Neuronal stem cell (in vitro differentiated cells): ENCODE data around the gene ADGRL3.
"Not testable (repeated sequence)": the region's sequence is repeated elsewhere in the genome, so short reads cannot be mapped to it uniquely, and the experiment has no call there.

ENCODE experiments used
- DNase-seq: peaks from one replicate; pipeline ENCODE4 v3.0.0-alpha.2; 2013; ENCODE audit warnings: low spot score
- H2AFZ ChIP-seq: one replicate; pipeline ENCODE4 v1.6.1; 2013; ENCODE audit warnings: mild to moderate bottlenecking, low read length, inconsistent platforms
- H2AK5ac ChIP-seq: 2 replicates; pipeline ENCODE4 v1.6.1; 2013; ENCODE audit warnings: low read depth, mild to moderate bottlenecking, inconsistent platforms, low read length, moderate library complexity, mixed read lengths
- H2BK120ac ChIP-seq: 2 replicates; pipeline ENCODE4 v1.6.1; 2013; ENCODE audit warnings: low read depth, mild to moderate bottlenecking, inconsistent platforms, low read length, moderate library complexity, mixed read lengths
- H2BK12ac ChIP-seq: one replicate; pipeline ENCODE4 v1.6.1; 2013; ENCODE audit warnings: low read length, inconsistent platforms
- H2BK15ac ChIP-seq: 2 replicates; pipeline ENCODE4 v1.6.1; 2013; ENCODE audit warnings: mild to moderate bottlenecking, low read length, inconsistent platforms, mixed read lengths
- H2BK5ac ChIP-seq: one replicate; pipeline ENCODE4 v1.6.1; 2013; ENCODE audit warnings: inconsistent platforms, mild to moderate bottlenecking, low read length, moderate library complexity
- H3K14ac ChIP-seq: one replicate; pipeline ENCODE4 v1.6.1; 2013; ENCODE audit warnings: low read length, inconsistent platforms
- H3K18ac ChIP-seq: 2 replicates; pipeline ENCODE4 v1.6.1; 2013; ENCODE audit warnings: low read length, inconsistent platforms
- H3K23ac ChIP-seq: 2 replicates; pipeline ENCODE4 v1.6.1; 2013; ENCODE audit warnings: low read depth, mild to moderate bottlenecking, mixed read lengths, low read length, inconsistent platforms; ENCODE audit not compliant: poor library complexity
- H3K27ac ChIP-seq: replicated peaks from 3 replicates; pipeline ENCODE4 v1.5.1; 2013; ENCODE audit warnings: low read length, inconsistent platforms
- H3K27me3 ChIP-seq, 3 experiments: 2 replicates each; pipeline ENCODE4 v1.6.1; 2013; ENCODE audit warnings: low read length in 3 of 3, mild to moderate bottlenecking in 2 of 3, inconsistent platforms in 1 of 3, low read depth in 1 of 3, mixed read lengths in 1 of 3, moderate library complexity in 1 of 3; ENCODE audit not compliant: control insufficient read depth in 3 of 3, insufficient read depth in 3 of 3
- H3K36me3 ChIP-seq, 2 donors: replicated peaks in 1 of 2; 2 replicates each; pipeline ENCODE4 v1.6.1; 2013; ENCODE audit warnings: low read length in 2 of 2; ENCODE audit not compliant: control insufficient read depth in 2 of 2, insufficient read depth in 2 of 2
- H3K4ac ChIP-seq: 2 replicates; pipeline ENCODE4 v1.6.1; 2013; ENCODE audit warnings: inconsistent platforms, mild to moderate bottlenecking, low read length, moderate library complexity
- H3K4me1 ChIP-seq, 2 donors: 1 replicate in 1 of 2; 2 replicates in 1 of 2; pipeline ENCODE4 v1.6.1; 2013; ENCODE audit warnings: low read length in 2 of 2, low read depth in 1 of 2; ENCODE audit not compliant: control insufficient read depth in 2 of 2, insufficient read depth in 1 of 2
- H3K4me2 ChIP-seq: one replicate; pipeline ENCODE4 v1.6.1; 2013; ENCODE audit warnings: mild to moderate bottlenecking, low read length, inconsistent platforms; ENCODE audit not compliant: insufficient read depth, poor library complexity, severe bottlenecking
- H3K4me3 ChIP-seq, 2 donors: 2 replicates each; pipeline ENCODE4 v1.5.1; 2013; ENCODE audit warnings: low read length in 2 of 2, mild to moderate bottlenecking in 2 of 2, inconsistent platforms in 1 of 2, moderate library complexity in 1 of 2
- H3K79me1 ChIP-seq: one replicate; pipeline ENCODE4 v1.6.1; 2013; ENCODE audit warnings: low read depth, mild to moderate bottlenecking, inconsistent platforms, low read length, moderate library complexity
- H3K9ac ChIP-seq: one replicate; pipeline ENCODE4 v1.6.1; 2013; ENCODE audit warnings: mild to moderate bottlenecking, low read depth, low read length, inconsistent platforms; ENCODE audit not compliant: poor library complexity
- H3K9me3 ChIP-seq, 2 donors: replicated peaks in 1 of 2; 2 replicates each; pipeline versions ENCODE3 to v1.6.1; 2013; ENCODE audit warnings: low read length in 2 of 2, mild to moderate bottlenecking in 2 of 2, inconsistent platforms in 1 of 2, low read depth in 1 of 2, mixed read lengths in 1 of 2, moderate library complexity in 1 of 2; ENCODE audit not compliant: control insufficient read depth in 2 of 2, insufficient read depth in 1 of 2
- H4K8ac ChIP-seq: one replicate; pipeline ENCODE4 v1.6.1; 2013; ENCODE audit warnings: low read depth, mild to moderate bottlenecking, inconsistent platforms, low read length, moderate library complexity
- H4K91ac ChIP-seq: one replicate; pipeline ENCODE4 v1.6.1; 2013; ENCODE audit warnings: low read length, low read depth, mild to moderate bottlenecking, inconsistent platforms; ENCODE audit not compliant: poor library complexity
- WGBS, 2 donors: extraction: QIAGEN DNeasy Blood & Tissue Kit; methylation state at CpG; one replicate each; pipeline ENCODE4 v1.1.7; 2013; ENCODE audit warnings: missing lambda C conversion rate in 2 of 2, mixed read lengths in 1 of 2; ENCODE audit not compliant: insufficient read length in 2 of 2, insufficient replicate concordance in 1 of 2; ENCODE audit errors: extremely low coverage in 2 of 2; 5-methylcytosine and 5-hydroxymethylcytosine counted together

ADGRL3 gene

GRCh38 chr4:61638591-61638990, 438.5 kb downstream of the ADGRL3 start:
- H3K9me3 ChIP-seq: no peaks in the 10 kb centered on the region
- H3K79me1 ChIP-seq: no peaks in the 10 kb centered on the region
- no peak overlapping the region for H2BK5ac ChIP-seq
- no peak overlapping the region for H4K91ac ChIP-seq
- no peak overlapping the region for H2BK120ac ChIP-seq
- H4K8ac ChIP-seq: no peak overlapping the region
- H2AFZ ChIP-seq: no peak overlapping the region
- H3K4ac ChIP-seq: no peak overlapping the region
- no peak overlapping the region for H3K23ac ChIP-seq
- H2BK12ac ChIP-seq: no peak overlapping the region
- H3K9ac ChIP-seq: no peak overlapping the region
- H2AK5ac ChIP-seq: no peak overlapping the region
- no peak overlapping the region for H3K4me2 ChIP-seq
- no peak overlapping the region for H3K18ac ChIP-seq
- H3K14ac ChIP-seq: no peak overlapping the region
- no CpG with 5 or more reads among the region's 1 CpG for WGBS, 2 donors
- no peak for DNase-seq
- H3K27me3 ChIP-seq: no peaks in the 10 kb centered on the region
- H2BK15ac ChIP-seq: no peak overlapping the region
- H3K27ac ChIP-seq: no peak overlapping the region
- no peak overlapping the region for H3K4me3 ChIP-seq
- no peaks in the 10 kb centered on the region for H3K4me1 ChIP-seq
- H3K36me3 ChIP-seq: no peaks in the 10 kb centered on the region

- Histone ChIP-seq H3K27ac (peak overlapping the region; percentile 58), H3K4me1 (peaks cover 0 to 12% of the 10 kb centered on the region in 2 donors), H4K8ac (peak overlapping the region; percentile 43)
- not testable (repeated sequence) for H2AFZ ChIP-seq, H2BK12ac ChIP-seq, H4K91ac ChIP-seq, H3K79me1 ChIP-seq, H2BK15ac ChIP-seq, H2BK120ac ChIP-seq, H3K9me3 ChIP-seq, H3K36me3 ChIP-seq, H3K4ac ChIP-seq, H3K27me3 ChIP-seq, H3K23ac ChIP-seq, H3K4me2 ChIP-seq, DNase-seq, H2BK5ac ChIP-seq, H2AK5ac ChIP-seq, H3K4me3 ChIP-seq, H3K9ac ChIP-seq, H3K18ac ChIP-seq, H3K14ac ChIP-seq
- WGBS, 2 donors: no CpG with 5 or more reads among the region's 26 CpGs
Measured at GRCh38 chr4:61646746-61647350, 446.7 kb downstream of the ADGRL3 start.

GRCh38 chr4:61648264-61648663, 448.1 kb downstream of the ADGRL3 start:
- H3K27me3 ChIP-seq: no peaks in the 10 kb centered on the region
- H4K91ac ChIP-seq: no peak overlapping the region
- H3K23ac ChIP-seq: no peak overlapping the region
- H3K36me3 ChIP-seq: no peaks in the 10 kb centered on the region
- no peak overlapping the region for H2BK15ac ChIP-seq
- H2BK120ac ChIP-seq: no peak overlapping the region
- no peak overlapping the region for H3K9ac ChIP-seq
- no peaks in the 10 kb centered on the region for H3K79me1 ChIP-seq
- H3K27ac ChIP-seq: no peak overlapping the region
- no CpG with 5 or more reads among the region's 1 CpG for WGBS, 2 donors
- no peak overlapping the region for H3K4ac ChIP-seq
- no peak overlapping the region for H2AK5ac ChIP-seq
- H3K18ac ChIP-seq: no peak overlapping the region
- no peak overlapping the region for H3K4me2 ChIP-seq
- no peak overlapping the region for H2AFZ ChIP-seq
- no peaks in the 10 kb centered on the region for H3K9me3 ChIP-seq
- peaks cover 2 to 18% of the 10 kb centered on the region in 2 donors for H3K4me1 ChIP-seq
- no peak overlapping the region for H4K8ac ChIP-seq
- no peak for DNase-seq
- H3K4me3 ChIP-seq: no peak overlapping the region
- no peak overlapping the region for H2BK5ac ChIP-seq
- H3K14ac ChIP-seq: no peak overlapping the region
- no peak overlapping the region for H2BK12ac ChIP-seq

- no peak overlapping the region for H3K4me3 ChIP-seq
- H3K9ac ChIP-seq: no peak overlapping the region
- H3K79me1 ChIP-seq: no peaks in the 10 kb centered on the region
- H3K18ac ChIP-seq: no peak overlapping the region
- no peak overlapping the region for H3K4ac ChIP-seq
- H3K4me2 ChIP-seq: no peak overlapping the region
- H4K91ac ChIP-seq: no peak overlapping the region
- no peaks in the 10 kb centered on the region for H3K27me3 ChIP-seq
- H2BK120ac ChIP-seq: no peak overlapping the region
- no peak overlapping the region for H3K23ac ChIP-seq
- no CpG with 5 or more reads among the region's 2 CpGs for WGBS, 2 donors
- H3K14ac ChIP-seq: no peak overlapping the region
- H2BK5ac ChIP-seq: no peak overlapping the region
- no peak overlapping the region for H2AFZ ChIP-seq
- H3K4me1 ChIP-seq: peaks cover 15 to 17% of the 10 kb centered on the region in 2 donors
- H4K8ac ChIP-seq: no peak overlapping the region
- H3K36me3 ChIP-seq: peaks cover 0 to under 1% of the 10 kb centered on the region in 2 donors
- no peak overlapping the region for H2BK15ac ChIP-seq
- H3K9me3 ChIP-seq: peaks cover 2 to 3% of the 10 kb centered on the region in 2 donors
- DNase-seq: no peak
- no peak overlapping the region for H2AK5ac ChIP-seq
- no peak overlapping the region for H3K27ac ChIP-seq
- no peak overlapping the region for H2BK12ac ChIP-seq
Measured at GRCh38 chr4:61657016-61657415, 456.9 kb downstream of the ADGRL3 start.
